TTC549 (cell line): ENCODE results near the gene XCR1.
"Not testable (repeated sequence)": the region's sequence is repeated elsewhere in the genome, so short reads cannot be mapped to it uniquely, and the experiment has no call there.

ENCODE experiments used
- FAIRE-seq: peaks from 2 replicates; lab custom pipeline; 2012; peaks lifted over from hg19 to GRCh38; lab: Jason Lieb, UNC

The XCR1 gene, protein sequence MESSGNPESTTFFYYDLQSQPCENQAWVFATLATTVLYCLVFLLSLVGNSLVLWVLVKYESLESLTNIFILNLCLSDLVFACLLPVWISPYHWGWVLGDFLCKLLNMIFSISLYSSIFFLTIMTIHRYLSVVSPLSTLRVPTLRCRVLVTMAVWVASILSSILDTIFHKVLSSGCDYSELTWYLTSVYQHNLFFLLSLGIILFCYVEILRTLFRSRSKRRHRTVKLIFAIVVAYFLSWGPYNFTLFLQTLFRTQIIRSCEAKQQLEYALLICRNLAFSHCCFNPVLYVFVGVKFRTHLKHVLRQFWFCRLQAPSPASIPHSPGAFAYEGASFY

DNA sequence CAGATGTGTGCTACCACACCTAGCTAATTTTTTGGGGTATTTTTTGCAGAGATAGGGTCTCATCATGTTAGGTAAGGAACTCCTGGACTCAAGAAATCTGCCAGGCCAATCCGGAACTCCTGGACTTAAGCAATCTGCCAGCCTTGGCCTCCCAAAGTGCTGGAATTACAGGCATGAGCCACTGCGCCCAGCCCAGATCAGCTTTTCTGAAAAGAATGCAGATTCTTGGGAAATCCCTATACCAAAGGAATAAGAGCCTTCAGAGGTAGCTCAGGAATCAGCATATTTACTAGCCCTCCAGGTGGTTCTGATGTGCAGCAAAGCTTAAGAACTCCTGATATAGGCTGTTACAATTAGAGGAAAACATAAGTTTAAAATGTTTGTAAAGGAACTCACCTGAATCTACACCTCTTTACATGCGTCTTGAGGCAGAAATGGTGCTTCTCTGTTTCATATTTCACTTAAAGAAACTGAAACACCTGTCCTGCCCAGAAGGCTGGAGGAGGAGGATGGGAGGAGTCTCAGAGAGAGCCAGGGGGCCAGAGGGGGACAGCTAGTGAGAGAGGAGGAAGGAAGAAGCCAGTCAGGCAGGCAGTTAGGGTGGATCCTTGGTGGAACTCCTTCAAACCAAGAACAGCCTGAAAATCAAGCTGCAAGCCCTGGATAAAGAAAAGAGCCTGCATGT is at the start of gene XCR1:
Gene XCR1, minus strand, starts transcription at position 463 of the 685 bp plus-strand sequence. CDS start 5,536 bp downstream, outside the sequence.
- no peak for FAIRE-seq

DNA sequence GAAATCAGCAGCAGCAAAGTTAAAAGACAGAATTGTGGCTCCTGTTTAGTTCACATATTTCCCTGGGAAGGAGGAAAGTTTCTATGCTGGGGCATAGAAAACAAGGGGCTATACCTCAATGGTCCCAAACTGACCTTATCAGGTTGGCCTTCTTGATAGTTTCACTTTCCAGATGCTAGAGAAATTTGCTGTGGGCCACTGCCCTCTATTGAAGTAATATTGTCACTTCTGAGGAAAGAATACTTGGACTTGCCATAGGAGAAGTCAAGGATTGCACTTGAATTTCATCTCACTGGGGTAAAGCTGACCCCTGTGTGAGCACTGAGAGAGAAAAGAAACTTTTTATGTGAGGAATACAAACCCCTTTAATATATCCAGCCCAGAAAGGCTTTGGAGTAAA is 49.3 kb upstream of the XCR1 start:
- no peak for FAIRE-seq

DNA sequence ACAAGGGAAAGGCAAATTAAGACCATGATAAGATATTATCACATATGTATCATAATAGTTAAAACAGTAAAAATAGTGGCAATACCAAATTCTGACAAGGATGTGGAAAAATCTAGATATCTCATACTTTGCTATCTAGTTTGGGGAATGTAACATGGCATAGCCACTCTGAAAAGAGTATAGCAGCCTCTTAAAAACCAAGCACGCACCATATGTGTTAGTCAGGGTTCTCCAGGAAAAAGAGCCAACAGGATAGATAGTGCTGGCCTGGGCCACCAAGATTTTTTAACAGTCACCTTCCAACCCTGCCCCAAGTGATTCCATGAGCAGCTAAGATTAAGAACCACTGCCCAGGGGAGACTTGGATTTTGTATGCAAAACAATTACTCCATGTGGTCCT is 48.5 kb upstream of the XCR1 start:
- FAIRE-seq = no peak

DNA sequence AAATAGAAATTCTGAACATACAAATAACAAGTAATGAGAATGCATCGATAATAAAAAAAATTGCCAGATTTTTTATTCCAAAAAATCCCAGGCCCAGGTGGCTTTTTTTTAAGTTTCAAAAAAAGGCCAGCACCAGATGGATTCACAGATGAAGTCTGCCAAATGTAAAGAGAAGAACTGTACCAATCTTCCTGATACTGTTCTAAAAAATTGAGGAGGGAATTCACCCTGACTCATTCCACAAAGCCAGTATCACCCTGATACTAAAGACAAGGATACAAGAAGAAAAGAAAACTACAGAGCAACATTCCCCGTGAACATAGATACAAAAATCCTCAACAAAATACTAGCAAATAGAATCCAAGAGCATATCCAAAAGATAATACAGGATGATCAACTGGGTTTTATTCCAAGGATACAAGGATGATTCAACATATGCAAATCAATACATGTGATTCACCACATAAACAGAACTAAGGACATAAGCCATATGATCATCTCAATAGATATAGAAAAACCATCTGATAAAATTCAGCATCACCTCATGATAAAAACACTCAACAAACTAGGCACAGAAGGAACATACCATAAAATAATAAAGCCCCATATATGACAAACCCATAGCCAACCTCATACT is 44.1 kb upstream of the XCR1 start:
- FAIRE-seq = no peak

DNA sequence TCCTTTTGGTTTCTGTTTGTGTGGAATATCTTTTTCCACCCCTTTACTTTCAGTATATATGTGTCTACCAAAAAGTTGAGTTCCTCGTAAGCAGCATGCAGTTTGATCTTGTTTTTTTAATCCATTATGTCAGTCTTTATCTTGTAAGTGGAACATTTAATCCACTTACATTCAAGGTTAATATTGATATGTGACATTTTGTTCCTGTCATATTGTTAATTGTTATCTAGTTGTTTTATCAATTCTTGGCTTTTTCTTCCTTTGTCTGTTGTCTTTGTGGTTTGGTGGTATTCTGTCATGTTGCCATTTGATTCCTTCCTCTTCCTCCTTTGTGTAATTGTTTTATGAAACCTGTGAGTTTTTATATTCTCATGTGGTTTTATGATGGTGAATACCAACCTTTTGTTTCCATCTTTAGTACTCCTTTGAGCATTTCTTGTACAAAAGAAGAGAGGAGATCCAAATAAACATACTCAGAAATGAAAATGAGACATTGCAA is 43.4 kb upstream of the XCR1 start:
- FAIRE-seq = no peak

DNA sequence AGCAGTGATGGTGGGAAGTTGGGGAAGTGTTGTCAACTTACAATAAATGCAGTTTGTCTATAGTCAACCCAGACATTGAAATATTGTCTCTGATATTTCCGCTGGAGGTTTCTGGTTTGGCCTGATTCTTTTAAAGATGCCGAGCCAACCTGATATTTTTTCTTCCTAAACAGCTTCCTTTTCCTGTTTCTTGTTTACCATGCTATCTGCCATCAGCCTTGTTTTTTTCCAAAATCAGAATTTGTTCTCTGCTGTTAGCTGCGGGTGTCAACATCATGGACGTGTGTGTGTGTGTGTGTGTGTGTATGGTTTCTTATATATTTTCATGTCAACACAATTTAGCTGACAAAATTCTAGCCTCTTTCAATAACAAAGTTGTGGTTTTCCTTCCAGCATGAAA is 41.2 kb upstream of the XCR1 start:
- FAIRE-seq = no peak

DNA sequence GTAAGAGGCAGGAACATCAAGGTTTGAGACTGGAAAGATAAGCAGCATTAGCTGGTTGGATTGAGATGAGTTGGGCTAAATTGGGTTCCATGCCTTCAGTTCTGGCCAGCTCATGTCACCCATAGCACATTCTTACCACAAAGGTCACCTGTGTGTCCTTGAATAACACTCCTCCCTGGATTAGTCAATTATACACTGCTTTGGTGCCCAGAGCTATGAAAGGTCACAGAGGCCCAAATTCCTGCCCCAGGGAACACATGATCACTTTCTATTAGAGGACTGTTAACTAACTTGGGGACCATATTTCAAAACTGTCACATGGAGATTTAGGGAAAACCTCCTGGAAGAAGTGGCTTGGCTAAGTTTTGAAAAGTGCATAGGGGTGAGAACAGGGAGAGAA is 40.1 kb upstream of the XCR1 start:
- no peak for FAIRE-seq

DNA sequence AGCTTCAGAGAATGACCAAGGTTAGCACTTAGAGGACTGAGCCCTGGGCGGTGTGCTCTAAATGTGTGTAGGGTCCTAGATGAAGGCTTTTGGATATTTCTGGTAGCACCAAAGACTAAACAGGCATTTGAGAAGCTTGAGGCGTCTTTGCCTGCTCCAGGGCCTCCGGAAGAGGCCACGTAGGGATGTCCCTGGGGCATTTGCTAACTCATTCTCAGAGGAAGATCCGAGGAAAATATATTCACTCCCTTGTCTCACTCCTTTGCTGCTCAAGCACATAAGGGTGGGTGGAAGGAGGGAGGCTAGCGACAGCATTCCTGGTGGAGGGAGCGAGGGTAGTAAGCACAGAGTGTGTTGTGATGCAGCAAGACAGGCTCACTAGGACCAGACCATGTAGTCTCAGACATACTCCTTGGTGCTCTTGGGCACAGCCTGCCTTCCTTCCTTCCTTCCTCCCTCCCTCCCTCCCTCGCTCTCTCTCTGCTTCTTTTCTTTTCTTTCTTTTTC is 38.5 kb upstream of the XCR1 start:
- no peak for FAIRE-seq

DNA sequence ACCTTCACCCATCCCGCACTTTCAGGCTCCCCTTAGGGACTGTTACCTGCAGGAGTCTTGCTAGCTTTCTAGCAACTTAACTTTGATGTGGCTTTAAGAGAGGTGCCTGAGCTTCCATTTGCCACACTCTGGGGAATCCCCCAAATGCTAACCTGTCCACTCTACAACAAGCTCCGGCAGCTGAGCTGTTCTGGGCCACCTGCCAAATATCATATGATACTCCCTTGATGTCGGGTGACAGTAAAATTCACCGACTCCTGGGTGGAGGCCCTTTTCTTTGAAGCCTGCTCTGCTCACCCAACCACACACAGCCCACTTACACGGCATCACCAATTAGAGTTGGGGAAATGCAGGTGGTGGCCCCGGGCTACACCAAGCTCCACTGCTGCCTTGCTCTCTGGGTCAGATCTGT is 38.0 kb upstream of the XCR1 start:
- FAIRE-seq = no peak

DNA sequence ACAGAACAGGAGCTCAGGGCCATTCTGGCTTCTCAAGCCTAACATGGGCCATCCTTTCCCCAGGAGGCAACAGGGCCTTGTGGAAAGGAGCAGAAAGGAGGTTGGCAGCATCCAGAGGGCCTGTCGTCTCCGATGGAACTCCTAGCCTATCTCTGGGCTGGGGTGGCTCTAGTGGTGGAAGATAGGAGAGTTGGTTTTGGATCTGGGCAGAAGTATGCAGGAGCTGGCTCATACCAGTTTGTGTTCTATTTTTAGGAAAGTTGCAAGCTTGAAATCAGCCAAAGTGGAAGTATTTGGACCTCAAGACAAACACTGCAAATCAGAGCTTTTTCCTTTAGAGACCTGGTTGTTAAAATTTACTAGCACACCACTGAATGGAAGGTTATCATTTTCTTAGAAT is 35.4 kb upstream of the XCR1 start:
- FAIRE-seq = no peak

DNA sequence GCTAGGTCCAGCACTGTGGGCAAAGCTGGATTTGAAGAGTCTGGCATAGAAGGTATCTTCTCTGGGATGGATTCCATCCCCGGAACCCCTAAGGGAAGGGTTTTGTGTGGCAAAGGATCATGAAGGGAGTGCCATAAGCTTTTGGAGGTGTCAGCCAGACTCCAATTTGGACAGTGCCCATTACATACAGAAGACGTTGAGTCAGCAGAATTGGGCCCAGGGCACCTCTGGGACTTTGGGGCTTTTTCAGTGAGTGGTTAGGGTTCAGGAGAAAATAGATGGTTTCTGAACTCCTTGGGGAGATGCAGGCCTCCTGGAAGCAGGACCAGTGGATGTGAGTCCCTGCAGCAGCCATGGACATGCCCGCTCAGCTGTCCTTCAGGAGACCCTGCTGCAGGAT is 34.6 kb upstream of the XCR1 start:
- no peak for FAIRE-seq

DNA sequence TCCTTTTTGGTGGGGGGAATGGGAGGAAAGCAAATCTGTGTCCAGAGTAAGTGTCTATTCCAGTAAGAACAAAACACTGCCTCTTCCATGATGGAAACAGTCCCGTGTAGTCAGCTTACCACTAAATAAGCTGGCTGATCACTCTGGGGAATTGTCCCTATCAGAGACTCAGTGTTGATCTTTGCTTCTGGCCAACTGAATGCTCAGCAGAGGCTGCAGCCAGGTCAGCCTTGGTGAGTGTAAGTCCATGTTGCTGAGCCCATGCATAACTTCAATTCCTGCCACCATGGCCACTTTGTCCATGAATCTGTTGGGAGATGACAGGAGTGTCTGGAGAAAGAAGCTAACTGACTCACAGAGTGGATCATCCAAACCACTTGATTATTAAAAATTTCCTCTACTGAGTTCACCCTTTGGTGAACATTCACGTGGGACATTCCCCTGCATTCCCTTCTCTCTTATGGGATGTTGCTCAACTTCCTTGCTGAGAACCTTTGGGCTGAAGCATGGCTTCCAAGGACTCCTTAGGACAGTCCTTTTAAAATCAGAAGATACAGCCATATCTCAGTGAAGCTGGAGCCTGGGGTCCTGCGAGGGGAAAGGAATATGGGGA is 33.9 kb upstream of the XCR1 start:
- FAIRE-seq = no peak

DNA sequence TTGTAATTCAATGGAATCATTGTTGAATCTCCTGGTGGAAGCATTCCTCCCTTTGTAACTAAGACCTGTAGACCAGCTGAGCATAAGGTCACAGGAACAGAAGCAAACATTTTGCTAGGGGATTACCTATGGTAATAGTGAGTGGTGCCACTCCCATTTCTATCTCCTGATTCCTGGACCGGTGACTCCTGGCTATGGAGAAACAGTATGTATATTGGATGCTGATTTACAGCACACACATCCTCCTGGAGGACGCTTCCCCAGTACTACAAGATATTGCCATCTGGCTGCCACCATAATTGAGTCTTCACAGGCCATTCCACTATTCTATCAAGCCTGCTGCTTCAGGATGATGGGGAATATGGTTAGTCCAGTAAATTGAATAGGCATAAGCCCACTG is 33.3 kb upstream of the XCR1 start:
- no peak for FAIRE-seq

DNA sequence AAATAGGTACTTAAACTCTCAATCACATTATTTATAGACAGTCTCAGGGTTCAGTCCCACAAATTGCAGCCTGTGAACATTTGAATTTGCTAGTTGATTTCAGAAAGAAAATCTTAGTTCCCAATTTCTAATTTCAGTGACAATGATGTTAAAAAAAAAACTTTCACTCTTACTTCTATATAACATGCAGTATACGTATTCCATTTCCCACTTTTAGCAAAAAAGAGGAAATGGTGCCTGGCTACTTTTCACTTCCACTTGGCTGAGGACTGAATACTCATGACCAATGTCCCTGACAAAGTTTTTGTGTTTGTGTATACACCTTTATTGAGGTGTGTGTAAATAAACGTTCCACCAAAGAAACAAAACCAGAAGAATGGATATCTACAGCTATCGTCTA is 32.1 kb upstream of the XCR1 start:
- FAIRE-seq = no peak

DNA sequence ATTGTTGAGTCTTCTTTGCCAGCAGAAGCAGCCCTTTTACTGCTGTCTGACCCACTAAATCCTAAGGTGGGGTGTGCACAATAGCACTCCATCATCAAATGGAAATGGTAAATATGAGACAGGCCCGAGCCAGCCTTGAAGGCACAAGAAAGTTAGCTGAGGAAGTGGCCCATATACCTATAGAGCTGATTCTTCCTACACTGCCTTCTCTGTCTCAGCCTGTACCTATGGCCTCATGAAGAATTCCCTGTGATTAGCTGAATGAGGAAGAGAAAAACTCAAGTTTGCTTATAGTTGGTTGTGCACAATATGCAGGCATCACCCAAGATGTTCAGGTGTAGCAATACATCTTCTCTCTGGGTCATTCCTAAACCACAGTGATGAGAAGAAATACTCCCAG is 31.7 kb upstream of the XCR1 start:
- no peak for FAIRE-seq

DNA sequence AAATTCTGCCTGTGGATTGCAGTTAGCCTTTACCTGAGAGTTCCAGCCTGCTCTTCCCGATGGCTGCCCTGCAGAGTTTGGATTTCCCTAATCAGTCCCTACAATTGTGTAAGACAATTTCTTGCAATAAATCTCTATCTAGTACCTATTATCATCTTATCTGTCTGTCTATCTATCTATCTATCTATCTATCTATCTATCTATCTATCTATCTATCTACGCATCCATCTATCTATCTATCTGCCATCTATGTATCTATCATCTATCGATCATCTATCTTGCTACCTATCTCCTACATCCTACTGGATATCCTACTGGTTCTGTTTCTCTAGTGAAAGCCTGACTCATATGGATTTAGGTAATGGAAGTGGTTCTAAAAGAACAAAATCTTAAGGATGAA is 30.4 kb upstream of the XCR1 start:
- no peak for FAIRE-seq

DNA sequence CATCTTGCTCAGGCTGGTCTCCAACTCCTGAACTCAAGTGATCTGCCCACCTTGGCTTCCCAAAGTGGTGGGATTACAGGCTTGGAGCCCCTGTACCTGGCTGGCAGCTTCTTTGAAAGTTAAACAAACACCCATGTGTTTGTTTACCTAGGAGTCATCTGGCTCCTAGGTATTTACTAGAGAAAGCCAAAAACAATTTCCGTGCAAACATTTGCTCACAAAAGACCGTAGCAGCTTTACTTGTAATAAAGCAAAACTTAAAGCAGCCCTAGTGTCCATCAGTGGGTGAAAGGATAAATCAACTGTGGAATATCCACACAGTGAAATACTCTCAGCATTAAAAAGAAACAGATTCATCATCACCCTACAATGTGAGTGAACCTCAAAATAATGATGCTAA is 29.4 kb upstream of the XCR1 start:
- no peak for FAIRE-seq

DNA sequence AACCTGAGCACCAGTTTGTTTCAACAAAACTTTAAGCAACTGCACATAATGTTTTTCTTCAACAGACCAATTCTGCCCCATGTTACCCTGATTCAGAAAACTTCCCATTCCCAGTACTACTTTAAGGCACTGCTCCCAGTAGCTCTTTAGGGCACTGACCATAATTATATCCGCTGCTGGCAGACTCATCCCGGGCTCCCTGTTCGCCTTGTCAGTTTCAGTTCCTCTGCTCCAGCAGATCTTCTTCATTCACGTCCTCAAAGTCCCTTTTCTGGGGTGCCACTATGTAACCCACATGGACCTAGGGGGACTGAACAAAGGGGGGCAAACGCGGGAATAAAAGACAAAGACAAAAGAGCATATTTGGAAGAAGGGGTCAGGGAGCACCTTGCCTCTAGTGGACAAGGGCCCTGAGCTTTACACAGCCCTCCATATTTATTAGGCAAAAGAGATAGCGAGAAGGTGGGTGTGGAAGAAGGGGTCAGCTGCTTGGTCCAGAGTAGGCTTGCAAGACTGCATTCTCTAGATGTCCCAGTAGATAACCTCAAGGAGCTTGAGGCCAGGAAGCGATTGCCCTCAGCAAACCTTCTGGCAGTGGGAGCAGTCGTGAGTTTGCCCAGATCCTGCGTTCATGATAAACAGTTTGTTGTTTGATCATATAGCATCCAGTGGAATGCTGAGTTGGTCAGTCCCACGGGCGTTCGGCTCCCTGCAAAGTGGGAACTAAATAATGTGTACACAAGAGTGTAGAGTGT is 26.7 kb upstream of the XCR1 start:
- not testable (repeated sequence) for FAIRE-seq

DNA sequence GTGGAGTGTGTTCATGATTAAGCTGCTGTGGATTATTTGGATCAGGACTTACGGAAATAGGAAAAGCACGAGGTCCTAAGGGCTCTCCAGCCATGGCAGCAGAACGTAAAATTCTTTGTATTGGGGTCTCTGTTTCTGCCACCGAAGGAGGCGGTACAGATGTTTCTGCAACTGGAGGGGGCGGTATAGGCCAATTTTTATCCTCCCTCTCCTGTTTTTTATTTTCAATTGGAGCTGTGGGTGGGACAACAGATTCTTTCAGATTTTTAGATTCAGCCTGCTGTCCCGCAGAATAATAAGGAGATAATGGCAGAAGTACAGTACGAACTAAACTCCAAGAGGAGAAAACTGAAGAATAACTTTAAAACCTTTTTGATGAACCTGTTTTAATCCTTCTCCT is 26.0 kb upstream of the XCR1 start:
- FAIRE-seq = not testable (repeated sequence)

DNA sequence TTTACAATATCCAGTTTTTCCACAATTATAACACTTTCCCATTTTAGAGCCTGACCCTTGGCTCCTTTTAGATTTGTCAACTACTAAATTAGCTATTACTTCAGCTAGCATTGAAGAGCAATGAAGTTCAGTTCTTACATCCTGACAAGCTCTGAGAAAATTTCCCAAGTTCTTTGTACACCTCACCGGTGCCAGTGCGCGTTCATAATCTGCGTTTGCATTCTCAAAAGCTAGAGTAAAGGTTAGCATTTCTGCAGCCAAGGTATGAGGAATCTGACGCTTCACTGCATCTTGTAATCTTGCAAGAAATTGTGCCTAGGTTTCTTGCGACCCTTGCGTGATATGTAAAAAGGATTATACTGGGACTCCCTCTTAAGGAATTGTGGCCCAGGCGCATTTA is 25.2 kb upstream of the XCR1 start:
- no peak for FAIRE-seq

DNA sequence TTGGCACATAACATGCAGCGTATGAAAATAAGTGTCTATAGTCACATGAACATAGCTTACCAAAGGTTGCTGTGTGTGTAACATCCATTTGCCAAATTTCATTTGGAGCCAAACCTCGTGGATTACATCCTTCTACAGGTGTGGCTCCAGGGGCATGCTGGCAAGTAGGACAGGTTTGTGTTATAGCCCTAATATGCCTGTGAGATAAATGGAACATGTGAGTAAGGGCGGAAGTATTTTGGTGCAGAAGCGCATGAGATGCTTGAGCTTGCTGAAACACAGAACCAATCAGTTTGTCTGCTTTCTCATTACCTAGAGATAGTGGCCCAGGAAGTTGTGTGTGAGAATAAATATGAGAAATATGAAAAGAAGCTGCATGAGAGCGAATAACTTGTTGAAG is 21.8 kb upstream of the XCR1 start:
- no peak for FAIRE-seq

DNA sequence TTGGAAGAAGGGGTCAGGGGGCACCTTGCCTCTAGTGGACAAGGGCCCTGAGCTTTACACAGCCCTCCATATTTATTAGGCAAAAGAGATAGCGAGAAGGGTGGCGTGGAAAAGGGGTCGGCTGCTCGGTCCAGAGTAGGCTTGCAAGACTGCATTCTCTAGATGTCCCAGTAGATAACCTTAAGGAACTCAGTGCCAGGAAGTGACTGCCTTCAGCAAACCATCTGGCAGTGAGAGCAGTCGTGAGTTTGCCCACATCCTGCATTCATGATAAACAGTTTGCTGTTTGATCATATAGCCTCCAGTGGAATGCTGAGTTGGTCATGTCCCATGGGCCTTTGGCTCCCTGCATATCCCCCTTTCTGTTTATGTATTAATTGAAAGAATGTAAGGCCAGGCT is 18.9 kb upstream of the XCR1 start:
- FAIRE-seq = not testable (repeated sequence)
